Stimulated activated CD4-positive, alpha-beta T cell treated with anti-CD3 and anti-CD28 coated beads, TNF-alpha, amount 100 ng/mL, for 24 hours (primary cell): ENCODE results near the gene TSPAN18.

Source experiments
- DNase-seq, 3 experiments: peaks; one replicate each; pipeline ENCODE4 v3.0.0-alpha.2; 2020; ENCODE audit warnings: low read depth in 3 of 3

The TSPAN18 gene

DNA sequence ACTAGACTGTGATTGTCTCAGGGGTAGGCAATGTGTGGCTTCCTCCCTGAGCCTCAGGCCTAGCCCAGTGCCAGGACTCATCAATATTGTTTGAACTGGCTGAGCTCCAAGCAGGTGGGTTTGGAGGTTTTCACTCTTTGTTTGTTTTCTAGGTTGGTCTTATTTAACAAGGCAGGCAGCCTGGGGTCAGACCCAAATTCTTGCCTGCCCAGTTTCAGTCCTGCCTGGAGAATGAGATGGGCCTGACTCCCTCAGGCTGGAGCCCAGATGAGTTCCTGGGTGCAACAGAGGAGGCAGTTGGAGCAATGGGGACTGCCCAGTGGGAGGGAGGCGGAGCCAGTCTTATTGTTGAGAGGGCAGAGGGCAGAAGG lies 252.2 kb downstream of the TSPAN18 start:
- no peak for DNase-seq

DNA sequence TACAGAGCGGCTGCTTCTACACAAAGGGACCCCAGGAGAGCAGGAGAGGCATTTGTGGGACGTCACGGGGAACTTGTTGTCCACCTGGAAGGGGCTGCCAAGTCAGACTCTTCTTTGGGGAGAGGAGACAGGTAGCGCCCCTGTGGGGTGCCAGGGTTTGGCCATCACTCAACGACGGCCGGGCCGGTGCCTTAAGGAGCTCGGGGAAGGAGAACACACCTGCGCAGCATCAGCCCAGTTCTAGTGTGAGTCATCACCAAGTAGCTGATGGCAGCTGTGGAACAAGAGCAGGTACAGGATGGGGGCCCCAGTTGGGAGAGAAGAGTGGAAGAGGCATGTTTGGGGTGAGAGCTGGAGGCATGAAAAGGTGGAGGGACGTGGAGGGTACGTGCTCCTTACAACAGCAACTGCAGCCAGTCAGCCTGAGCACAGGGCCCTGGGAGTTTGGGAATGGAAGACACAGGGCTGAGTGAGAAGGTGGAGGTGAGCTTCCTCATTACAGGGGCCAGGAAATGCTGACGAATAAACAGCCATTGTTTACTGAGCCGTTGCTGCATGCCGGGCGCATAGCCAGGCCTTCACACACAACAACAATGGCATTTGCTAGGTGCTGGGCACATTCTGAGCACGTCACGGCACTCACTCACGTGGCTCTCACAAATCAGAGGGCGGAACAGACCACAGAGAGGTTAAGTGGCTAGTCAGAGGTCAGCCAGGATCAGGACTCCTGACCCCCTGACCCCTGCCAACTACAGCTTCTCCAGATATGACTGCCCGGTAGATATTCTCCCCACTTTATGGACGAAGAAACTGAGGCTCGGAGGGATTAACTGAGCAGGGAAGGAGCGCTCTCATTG lies 253.0 kb downstream of the TSPAN18 start:
- no peak for DNase-seq

DNA sequence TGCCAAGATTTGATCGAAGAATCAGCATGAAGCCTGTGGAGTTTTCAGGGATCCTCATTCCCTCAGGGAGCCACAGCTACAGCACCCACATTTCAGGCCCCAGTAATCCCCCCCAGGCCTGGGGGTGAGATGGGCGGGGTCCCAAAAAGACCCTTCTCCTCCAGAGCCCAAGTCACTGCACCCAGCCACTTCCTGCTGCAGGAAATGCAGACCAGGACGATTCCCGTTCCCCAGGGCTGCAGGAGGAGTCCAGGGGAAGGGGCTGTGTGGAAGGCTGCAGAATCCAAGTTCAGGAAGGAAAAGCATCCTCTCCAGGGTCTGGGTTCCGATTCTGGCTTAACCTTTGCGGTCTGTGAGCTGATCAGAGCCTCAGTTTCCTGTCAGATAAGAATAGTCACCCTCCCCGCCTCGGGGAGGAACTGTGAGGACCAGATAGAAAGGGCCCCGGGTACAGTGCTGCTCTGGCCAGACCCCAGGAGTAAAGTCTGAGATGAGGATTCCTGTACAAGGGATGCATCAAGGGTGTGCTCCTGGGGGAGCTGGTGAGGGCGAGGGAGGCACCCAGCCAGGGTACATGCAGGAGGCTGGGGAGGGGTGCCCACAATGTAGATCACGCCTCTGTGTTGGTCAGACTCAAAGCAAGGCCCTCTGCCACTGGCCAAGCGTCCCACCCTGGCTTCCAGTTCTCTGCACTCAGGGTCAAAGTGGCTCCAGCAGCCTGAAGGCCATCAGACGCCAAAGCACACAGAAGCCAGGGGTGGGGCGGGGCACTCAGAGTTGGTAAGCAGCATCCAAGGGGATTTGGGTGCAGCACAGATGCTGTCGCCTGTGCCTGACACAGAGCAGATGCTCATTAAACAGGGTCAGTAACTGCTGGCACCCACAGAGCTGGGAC lies 254.0 kb downstream of the TSPAN18 start:
- no peak for DNase-seq
